GM21825 (cell line): ENCODE results near the gene SLC7A4.
"Not testable (repeated sequence)": the region's sequence is repeated elsewhere in the genome, so short reads cannot be mapped to it uniquely, and the experiment has no call there.

Source experiments
- ATAC-seq: cut with Tn5 transposase; IDR thresholded peaks from one replicate; pipeline ENCODE4 v1.9.1; 2021; ENCODE audit warnings: mild to moderate bottlenecking, moderate library complexity; ENCODE audit not compliant: unreplicated experiment

The SLC7A4 gene, protein sequence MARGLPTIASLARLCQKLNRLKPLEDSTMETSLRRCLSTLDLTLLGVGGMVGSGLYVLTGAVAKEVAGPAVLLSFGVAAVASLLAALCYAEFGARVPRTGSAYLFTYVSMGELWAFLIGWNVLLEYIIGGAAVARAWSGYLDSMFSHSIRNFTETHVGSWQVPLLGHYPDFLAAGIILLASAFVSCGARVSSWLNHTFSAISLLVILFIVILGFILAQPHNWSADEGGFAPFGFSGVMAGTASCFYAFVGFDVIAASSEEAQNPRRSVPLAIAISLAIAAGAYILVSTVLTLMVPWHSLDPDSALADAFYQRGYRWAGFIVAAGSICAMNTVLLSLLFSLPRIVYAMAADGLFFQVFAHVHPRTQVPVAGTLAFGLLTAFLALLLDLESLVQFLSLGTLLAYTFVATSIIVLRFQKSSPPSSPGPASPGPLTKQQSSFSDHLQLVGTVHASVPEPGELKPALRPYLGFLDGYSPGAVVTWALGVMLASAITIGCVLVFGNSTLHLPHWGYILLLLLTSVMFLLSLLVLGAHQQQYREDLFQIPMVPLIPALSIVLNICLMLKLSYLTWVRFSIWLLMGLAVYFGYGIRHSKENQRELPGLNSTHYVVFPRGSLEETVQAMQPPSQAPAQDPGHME

DNA sequence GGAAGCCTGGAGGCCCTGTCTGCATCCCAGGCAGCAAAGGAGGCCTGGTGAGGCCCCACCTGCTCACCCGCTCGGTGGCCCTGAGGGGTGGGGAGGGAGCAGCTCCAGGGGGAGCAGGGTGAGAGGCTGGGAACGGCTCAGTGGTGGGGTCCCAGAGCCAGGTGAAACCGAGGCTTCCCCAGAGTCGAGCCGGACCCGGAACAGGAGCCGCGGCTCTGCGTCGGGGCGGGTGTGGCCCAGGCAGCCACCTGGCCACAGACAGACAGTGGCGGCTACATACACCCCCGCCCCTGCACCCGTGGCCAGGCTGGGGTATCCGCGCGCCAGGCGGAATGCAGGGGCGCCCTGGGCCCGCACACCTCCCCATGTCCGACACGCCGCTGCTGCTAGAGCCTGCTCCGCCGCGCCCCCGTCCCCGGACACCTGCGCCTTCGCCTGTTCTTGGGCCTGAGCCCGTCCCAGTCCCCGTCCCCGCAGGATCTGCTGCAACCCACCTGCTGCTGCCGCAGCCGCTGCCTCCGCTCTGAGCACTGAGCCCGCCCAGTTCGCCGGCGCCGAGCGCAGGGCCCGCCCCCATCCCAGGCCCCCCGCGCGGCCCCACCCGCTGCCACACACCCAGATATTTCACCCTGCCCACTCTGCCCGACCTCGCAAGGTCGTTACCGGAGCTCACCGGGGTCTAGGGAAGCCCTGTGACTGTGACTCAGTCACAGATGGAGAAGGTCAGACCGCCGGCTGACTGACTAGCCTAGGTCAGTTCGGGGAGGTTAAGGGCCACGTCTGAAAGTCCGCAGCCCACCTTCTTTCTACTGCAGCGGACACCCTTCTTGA is at the start of gene SLC7A4:
Gene SLC7A4, minus strand, starts transcription at position 525 of the 831 bp plus-strand sequence. CDS start 749 bp downstream, outside the sequence.
- ATAC-seq, result no peak

- ATAC-seq, result no peak
Observed at GRCh38 chr22:21080435-21081137, 48.2 kb upstream of the SLC7A4 start.

DNA sequence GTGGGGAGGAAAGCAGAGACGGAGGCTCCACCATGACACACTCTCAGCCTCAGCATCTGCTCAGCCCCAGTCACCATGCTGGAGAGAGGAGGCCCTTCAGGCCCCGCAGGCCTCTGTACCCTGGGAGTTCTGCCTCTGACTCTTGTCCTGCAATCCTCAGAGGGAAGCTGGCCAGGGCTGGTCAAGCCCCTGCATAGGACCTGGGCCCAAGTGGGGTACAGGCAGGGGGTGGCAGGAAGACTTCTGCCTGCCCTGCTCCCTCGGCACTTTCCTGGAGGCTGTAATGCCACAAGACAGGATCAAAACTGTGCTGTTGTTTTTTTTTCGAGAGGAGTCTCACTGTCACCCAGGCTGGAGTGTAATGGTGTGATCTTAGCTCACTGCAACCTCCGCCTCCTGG is 47.1 kb upstream of the SLC7A4 start:
- no peak for ATAC-seq

DNA sequence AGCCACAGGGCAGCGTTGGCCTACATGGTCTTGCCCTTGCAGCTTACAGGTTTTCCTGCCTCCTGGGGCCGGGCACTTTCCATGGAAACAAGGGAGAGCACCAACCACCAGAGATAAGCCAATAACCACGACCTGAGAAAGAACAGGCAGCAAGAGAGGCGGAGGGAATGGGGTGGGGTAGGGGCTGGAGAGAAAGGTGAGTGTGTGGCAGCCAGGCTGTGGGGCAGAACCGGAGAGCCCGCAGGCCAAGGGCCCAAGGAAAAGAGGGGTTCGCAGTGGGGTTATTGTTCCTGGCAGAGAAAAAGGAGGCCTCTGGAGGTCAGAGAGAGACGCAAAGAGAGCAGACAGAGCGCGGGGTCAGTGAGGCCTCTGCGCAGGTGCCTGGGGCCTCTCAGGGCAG is 46.6 kb upstream of the SLC7A4 start:
- no peak for ATAC-seq

DNA sequence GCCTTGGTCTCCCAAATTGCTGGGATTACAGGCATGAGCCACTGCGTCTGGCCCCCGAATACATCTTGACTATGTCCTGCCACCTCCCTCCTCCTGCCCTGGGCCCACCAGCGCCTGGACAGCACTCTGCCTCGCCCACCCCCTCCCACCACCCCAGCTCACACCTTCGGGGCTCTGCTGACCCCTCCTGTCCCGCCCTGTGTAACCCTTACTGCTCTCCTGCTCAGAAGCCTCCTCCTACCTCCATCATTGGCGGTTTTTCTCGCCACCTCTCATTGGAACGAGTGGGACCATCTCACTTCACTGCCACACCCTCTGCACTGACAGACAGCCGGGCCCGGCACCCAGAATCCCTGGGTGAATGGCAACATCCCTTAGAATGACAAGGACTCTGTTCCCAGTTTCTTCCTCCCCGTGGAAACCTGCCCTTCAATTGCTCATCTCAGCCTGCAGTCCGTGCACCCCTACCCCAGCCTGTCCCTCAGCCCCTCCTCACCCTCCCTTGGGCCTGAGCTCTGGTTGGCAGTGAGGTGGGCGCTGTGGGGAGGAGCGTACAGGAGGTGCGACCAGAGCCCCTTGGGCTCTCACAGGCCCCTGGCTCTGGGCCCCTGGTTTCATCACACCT is 45.6 kb upstream of the SLC7A4 start:
- no peak for ATAC-seq

- no peak for ATAC-seq
Observed at GRCh38 chr22:21076912-21077625, 44.7 kb upstream of the SLC7A4 start.

DNA sequence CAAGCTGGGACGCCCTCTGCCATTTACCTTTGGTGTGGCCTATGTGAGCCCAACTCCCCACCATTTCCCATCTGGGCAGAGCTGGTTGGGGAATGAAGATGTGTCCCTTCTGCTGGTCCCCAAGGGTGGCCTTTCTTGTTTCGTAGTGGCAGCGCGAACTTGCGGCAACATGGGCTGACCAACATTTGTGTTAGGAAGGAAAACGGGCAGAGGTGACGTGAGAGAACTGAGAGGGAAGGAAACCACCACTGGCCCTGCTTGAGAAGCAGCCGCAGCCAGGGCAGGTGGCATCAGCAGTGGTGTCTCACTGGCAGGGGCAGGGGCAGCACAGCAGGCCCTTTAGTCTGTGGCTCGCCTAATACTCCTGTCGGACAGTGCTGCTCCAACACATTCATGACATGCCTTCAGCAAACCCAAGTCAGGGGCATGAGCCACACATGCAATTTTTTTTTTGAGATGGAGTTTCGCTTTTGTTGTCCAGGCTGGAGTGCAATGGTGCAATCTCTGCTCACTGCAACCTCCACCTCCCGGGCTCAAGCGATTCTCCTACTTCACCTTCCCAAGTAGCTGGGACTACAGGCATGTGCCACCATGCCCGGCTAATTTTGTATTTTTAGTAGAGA is 43.3 kb upstream of the SLC7A4 start:
- ATAC-seq, result no peak

DNA sequence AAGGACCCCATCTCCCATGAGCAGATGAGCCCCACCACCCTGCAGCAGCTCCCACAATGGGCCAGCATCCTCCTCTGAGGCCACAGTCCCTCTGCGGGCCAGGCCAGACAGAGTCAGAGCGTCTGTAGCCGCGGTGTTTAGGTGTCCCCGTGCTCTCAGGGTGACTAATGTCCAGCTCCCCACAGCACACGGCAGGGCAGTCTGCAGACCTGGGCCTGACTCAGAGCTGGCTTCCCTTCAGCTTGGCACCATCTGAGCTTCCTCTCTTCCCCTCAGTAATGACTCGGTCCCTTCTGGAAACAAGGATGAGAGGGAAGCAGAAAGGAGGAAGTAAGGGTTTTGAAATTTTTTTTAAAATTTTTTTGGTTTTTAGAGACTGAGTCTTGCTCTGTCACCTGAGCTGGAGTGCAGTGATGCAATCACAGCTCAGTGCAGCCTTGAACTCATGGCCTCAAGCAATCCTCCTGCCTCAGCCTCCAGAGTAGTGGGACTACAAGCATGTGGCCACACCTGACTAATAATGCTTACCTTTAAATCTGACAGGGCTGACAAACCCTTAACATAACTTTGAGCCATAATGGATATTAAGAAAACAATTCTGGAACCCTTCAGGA is 41.8 kb upstream of the SLC7A4 start:
- no peak for ATAC-seq

- ATAC-seq, result no peak
Observed at GRCh38 chr22:21073482-21073881, 41.1 kb upstream of the SLC7A4 start.

DNA sequence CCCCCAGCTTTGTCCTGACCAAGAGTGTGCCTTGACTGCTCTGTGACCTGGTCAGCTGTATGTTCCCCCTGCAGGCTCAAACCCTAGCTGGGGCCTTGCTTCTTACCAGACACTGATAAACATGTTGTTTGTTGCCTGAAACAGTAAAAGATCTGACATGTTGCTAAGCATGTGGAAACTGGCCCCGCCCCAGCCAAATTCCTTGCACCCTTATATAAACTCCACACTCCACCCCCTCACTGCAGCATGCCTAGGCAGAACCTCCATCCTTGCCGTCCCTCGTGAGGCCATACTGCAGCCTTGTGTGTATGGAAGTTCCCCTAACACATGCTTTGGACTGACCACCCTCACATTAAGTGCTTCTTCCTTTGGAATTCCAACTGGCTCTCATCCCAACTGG is 40.7 kb upstream of the SLC7A4 start:
- no peak for ATAC-seq

GRCh38 chr22:21071796-21072195 is 39.4 kb upstream of the SLC7A4 start:
- not testable (repeated sequence) for ATAC-seq

- no peak for ATAC-seq
Observed at GRCh38 chr22:21070690-21071615, 38.6 kb upstream of the SLC7A4 start.

GRCh38 chr22:21069375-21069774 is 37.0 kb upstream of the SLC7A4 start:
- ATAC-seq, result no peak

- ATAC-seq, result no peak
Observed at GRCh38 chr22:21068681-21069276, 36.4 kb upstream of the SLC7A4 start.

GRCh38 chr22:21067901-21068680 is 35.7 kb upstream of the SLC7A4 start:
- ATAC-seq, result no peak

DNA sequence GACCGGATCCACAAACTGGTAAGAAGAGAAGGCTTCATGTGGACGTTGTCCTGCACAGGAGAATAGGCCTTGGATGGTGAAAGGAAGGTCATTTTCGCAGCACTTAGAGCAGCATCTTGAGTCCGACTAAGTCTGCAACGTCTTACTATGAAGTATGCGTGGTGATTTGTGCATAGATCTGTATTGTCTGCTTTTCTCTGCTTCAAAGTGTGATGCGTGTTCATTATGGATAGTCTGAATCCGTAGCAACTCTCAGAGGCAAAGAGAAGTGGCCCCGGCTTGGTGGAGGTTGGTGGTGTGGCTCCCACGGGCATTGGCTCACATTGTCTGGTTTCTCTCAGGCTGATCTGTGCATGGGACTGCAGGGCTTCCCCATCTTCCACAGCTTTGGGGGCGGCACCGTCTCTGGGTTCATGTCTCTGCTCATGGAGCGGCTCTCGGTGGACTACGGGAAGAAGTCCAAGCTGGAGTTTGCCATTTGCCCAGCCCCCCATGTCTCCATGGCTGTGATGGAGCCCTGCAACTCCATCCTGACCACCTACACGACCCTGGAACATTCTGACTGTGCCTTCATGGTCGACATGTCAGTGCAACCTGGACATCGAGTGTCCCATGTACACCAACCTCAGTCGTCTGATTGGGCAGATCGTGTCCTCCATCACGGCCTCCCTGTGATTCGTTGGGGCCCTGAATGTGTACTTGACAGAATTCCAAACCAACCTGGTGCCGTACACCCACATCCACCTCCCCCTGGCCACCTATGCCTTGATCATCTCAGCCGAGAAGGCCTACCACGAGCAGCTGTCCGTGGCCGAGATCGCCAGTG is 34.9 kb upstream of the SLC7A4 start:
- no peak for ATAC-seq
